GM12874 (cell line): Measurements from ENCODE around the gene VIL1.

ENCODE experiments used
- TF ChIP-seq, protein P1 (sequence below): IDR thresholded peaks from 2 replicates; pipeline ENCODE4 v1.5.1; 2011; ENCODE audit warnings: low read depth, mild to moderate bottlenecking, control low read depth, low read length, moderate library complexity; ENCODE audit not compliant: insufficient read depth

Gene VIL1

DNA sequence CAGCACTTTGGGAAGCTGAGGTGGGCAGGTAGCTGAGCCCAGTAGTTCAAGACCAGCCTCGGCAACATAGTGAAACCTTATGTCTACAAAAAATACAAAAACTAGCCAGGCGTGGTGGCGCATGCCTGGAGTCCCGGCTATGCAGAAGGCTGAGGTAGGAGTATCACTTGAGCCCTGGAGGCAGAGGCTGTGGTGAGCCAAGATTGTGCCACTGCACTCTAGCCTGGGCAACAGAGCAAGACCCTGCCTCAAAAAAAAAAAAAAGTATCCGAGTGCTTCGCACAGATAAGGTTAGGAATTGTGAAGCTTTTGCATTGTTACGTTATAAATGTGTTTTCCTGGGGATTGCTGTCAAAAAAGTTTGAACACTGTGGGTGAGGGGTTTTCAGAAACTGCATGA lies 15.1 kb upstream of the VIL1 start:
- TF ChIP-seq, protein P1, sequence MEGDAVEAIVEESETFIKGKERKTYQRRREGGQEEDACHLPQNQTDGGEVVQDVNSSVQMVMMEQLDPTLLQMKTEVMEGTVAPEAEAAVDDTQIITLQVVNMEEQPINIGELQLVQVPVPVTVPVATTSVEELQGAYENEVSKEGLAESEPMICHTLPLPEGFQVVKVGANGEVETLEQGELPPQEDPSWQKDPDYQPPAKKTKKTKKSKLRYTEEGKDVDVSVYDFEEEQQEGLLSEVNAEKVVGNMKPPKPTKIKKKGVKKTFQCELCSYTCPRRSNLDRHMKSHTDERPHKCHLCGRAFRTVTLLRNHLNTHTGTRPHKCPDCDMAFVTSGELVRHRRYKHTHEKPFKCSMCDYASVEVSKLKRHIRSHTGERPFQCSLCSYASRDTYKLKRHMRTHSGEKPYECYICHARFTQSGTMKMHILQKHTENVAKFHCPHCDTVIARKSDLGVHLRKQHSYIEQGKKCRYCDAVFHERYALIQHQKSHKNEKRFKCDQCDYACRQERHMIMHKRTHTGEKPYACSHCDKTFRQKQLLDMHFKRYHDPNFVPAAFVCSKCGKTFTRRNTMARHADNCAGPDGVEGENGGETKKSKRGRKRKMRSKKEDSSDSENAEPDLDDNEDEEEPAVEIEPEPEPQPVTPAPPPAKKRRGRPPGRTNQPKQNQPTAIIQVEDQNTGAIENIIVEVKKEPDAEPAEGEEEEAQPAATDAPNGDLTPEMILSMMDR = no peak

- TF ChIP-seq, protein P1 = no peak
Measured at GRCh38 chr2:218404351-218405085, 14.4 kb upstream of the VIL1 start.

- TF ChIP-seq, protein P1 = no peak
Measured at GRCh38 chr2:218405086-218405745, 13.7 kb upstream of the VIL1 start.

DNA sequence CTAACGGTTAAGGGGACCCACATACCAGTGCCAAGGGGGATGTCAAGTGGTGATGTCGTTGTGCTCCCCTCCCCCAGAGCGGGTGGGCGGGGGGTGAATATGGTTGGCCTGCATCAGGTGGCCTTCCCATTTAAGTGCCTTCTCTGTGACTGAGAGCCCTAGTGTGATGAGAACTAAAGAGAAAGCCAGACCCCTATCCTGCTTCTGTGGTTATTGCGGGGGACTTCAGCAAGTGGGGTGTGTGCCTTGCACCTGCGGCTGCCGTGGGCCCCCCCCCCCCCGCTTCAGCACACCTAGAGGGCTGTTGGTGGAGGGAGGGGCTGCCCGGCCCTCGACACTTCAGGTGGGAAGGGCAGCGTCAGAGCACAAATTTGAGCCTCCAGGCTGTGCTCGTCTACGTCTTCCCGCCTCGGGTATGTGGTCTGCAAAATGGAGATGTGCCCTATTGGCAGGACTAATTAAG lies 13.1 kb upstream of the VIL1 start:
- TF ChIP-seq, protein P1 = no peak

- TF ChIP-seq, protein P1 = peak; percentile 83
Measured at GRCh38 chr2:218406209-218406948, 12.5 kb upstream of the VIL1 start.

- TF ChIP-seq, protein P1 = no peak
Measured at GRCh38 chr2:218406949-218407618, 11.8 kb upstream of the VIL1 start.

GRCh38 chr2:218407717-218408116 lies 11.2 kb upstream of the VIL1 start:
- TF ChIP-seq, protein P1 = no peak
